ENCODE data around the gene PIK3R5.
"Not testable (repeated sequence)": the region's sequence is repeated elsewhere in the genome, so short reads cannot be mapped to it uniquely, and the experiment has no call there.

PIK3R5 gene

GRCh38 chr17:8887834-8888703 lies 77.4 kb downstream of the PIK3R5 start:
- no peak for DNase-seq (ENCODE audit: low read depth)
- H3K4me3 ChIP-seq (ENCODE audit: low read depth, low read length): no peak overlapping the region
- TF ChIP-seq, protein P1, sequence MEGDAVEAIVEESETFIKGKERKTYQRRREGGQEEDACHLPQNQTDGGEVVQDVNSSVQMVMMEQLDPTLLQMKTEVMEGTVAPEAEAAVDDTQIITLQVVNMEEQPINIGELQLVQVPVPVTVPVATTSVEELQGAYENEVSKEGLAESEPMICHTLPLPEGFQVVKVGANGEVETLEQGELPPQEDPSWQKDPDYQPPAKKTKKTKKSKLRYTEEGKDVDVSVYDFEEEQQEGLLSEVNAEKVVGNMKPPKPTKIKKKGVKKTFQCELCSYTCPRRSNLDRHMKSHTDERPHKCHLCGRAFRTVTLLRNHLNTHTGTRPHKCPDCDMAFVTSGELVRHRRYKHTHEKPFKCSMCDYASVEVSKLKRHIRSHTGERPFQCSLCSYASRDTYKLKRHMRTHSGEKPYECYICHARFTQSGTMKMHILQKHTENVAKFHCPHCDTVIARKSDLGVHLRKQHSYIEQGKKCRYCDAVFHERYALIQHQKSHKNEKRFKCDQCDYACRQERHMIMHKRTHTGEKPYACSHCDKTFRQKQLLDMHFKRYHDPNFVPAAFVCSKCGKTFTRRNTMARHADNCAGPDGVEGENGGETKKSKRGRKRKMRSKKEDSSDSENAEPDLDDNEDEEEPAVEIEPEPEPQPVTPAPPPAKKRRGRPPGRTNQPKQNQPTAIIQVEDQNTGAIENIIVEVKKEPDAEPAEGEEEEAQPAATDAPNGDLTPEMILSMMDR (IDR thresholded peaks at IDR 0.05; ENCODE audit: control insufficient read depth, extremely low read depth, insufficient read depth): peak; percentile 41

- no peak for DNase-seq (ENCODE audit: low read depth)
- H3K4me3 ChIP-seq (ENCODE audit: low read depth, low read length): no peak overlapping the region
- TF ChIP-seq, protein P1 (IDR thresholded peaks at IDR 0.05; ENCODE audit: control insufficient read depth, extremely low read depth, insufficient read depth): no peak
Measured at GRCh38 chr17:8887301-8887700, 78.2 kb downstream of the PIK3R5 start.

GRCh38 chr17:8885967-8886684 lies 79.4 kb downstream of the PIK3R5 start:
- no peak for DNase-seq (ENCODE audit: low read depth)
- no peak overlapping the region for H3K4me3 ChIP-seq (ENCODE audit: low read depth, low read length)
- TF ChIP-seq, protein P1 (IDR thresholded peaks at IDR 0.05; ENCODE audit: control insufficient read depth, extremely low read depth, insufficient read depth): no peak

- not testable (repeated sequence) for H3K4me3 ChIP-seq (ENCODE audit: low read depth, low read length); DNase-seq (ENCODE audit: low read depth)
Measured at GRCh38 chr17:8885163-8885966, 80.1 kb downstream of the PIK3R5 start.

DNA sequence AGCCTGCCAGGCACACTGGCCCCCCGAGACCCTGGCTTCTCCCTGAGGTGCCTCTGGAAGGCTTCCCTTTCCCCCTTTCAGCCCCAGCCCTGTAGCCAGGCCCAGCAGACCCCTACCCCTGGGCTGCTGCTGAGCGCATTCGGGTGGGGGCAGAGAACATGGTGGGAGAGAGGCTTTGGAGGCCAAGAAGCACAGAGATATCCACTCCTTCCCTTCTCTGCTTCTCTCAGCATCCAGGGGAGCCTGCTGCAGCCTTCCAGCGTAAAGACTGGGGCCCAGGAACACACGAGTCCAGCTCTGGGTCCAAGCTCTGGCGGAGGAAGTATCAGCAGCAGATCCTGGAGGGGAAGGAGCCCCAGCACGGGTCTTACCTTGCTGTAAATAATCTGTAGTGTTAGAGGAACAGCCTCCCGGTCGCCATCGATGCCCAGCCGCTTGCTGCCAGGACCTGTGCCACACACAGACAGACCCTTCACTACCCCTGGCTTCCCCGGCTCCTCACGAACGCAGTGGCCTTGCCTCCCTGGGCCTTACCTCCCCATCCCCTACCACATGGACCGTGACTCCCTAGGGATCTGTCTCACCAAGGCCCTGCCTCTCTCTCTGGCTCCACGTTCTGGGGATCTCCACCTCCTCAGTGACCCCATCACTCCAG lies 81.0 kb downstream of the PIK3R5 start:
- H3K4me3 ChIP-seq (ENCODE audit: low read depth, low read length): no peak overlapping the region
- TF ChIP-seq, protein P1 (IDR thresholded peaks at IDR 0.05; ENCODE audit: control insufficient read depth, extremely low read depth, insufficient read depth): no peak
- DNase-seq (ENCODE audit: low read depth): no peak

GRCh38 chr17:8883353-8883752 lies 82.2 kb downstream of the PIK3R5 start:
- no peak for DNase-seq (ENCODE audit: low read depth)

More at GRCh38 chr17:8883353-8883752, 82.2 kb downstream of the PIK3R5 start:
- TF ChIP-seq, protein P1 (IDR thresholded peaks at IDR 0.05; ENCODE audit: control insufficient read depth, extremely low read depth, insufficient read depth): no peak
- H3K4me3 ChIP-seq (ENCODE audit: low read depth, low read length): no peak overlapping the region
